HEK293T (cell line): ENCODE measurements around the gene NT5C2.

Source experiments
- ARNT ChIP-seq: fragments of 450-650 bp; IDR thresholded peaks from 2 replicates; pipeline ENCODE4 v1.6.1; 2017; ENCODE audit warnings: mild to moderate bottlenecking
- BHLHE40 ChIP-seq: fragments of 450-650 bp; IDR thresholded peaks from 2 replicates; pipeline ENCODE4 v1.6.1; 2016; ENCODE audit warnings: mild to moderate bottlenecking, moderate library complexity, borderline replicate concordance
- CTBP1 ChIP-seq: fragments of 450-650 bp; IDR thresholded peaks from 2 replicates; pipeline ENCODE4 v1.6.1; 2016; ENCODE audit warnings: borderline replicate concordance
- ELF4 ChIP-seq: fragments of 450-650 bp; IDR thresholded peaks from 2 replicates; pipeline ENCODE4 v1.6.1; 2017; ENCODE audit warnings: antibody characterized with exemption
- FOXA1 ChIP-seq: fragments of 450-650 bp; IDR thresholded peaks from 2 replicates; pipeline ENCODE4 v1.6.1; 2016; ENCODE audit warnings: mild to moderate bottlenecking
- FOXK2 ChIP-seq: fragments of 450-650 bp; IDR thresholded peaks from 2 replicates; pipeline ENCODE4 v1.6.1; 2016; ENCODE audit warnings: mild to moderate bottlenecking
- FOXM1 ChIP-seq: fragments of 450-650 bp; IDR thresholded peaks from 2 replicates; pipeline ENCODE4 v1.6.1; 2017; ENCODE audit warnings: mild to moderate bottlenecking, borderline replicate concordance
- L3MBTL2 ChIP-seq: fragments of 450-650 bp; conservative IDR thresholded peaks from 2 replicates; pipeline ENCODE4 v1.6.1; 2016; ENCODE audit warnings: mild to moderate bottlenecking
- NFRKB ChIP-seq: fragments of 450-650 bp; IDR thresholded peaks from 2 replicates; pipeline ENCODE4 v1.6.1; 2016; ENCODE audit warnings: mild to moderate bottlenecking, moderate library complexity
- SP1 ChIP-seq: fragments of 450-650 bp; IDR thresholded peaks from 2 replicates; pipeline ENCODE4 v1.6.1; 2017
- SUZ12 ChIP-seq: fragments of 450-650 bp; IDR thresholded peaks from 2 replicates; pipeline ENCODE4 v1.6.1; 2016; ENCODE audit warnings: mild to moderate bottlenecking
- ZNF384 ChIP-seq: fragments of 450-650 bp; IDR thresholded peaks from 2 replicates; pipeline ENCODE4 v1.6.1; 2016

DNA sequence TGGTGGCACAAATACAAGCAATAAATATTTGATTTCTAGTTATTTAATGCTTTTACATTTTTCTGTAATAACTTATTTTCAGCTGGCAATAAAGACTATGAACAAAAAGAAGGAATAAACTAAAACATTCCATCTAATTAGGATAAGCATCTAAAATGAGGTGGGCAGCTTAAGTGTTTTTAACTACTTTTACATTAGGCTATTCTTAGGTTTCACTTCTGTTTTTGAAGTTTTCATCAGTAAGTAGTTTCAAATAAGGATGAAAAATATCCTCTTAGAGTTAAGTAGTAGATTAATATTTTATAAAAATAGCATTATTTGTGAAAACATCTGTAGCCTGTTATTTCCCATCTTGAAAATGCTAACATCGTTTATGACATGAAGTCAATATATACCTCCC, 15.9 kb downstream of the NT5C2 start:
- TF ChIP-seq FOXM1 (no peak), SUZ12 (no peak), ZNF384 (no peak), ELF4 (no peak), FOXK2 (no peak), FOXA1 (no peak), BHLHE40 (no peak), ARNT (no peak), SP1 (no peak), L3MBTL2 (no peak), NFRKB (no peak), CTBP1 (no peak)
